H9 (cell line): Measurements from ENCODE around the gene STK11IP. TPM values are rescaled to one million over a fixed set of nuclear protein-coding genes. Genes with fewer than 3 reads are reported as not detected.

ENCODE experiments used
- DNase-seq: peaks from one replicate; pipeline ENCODE4 v3.0.0-alpha.2; 2017
- H2AFZ ChIP-seq: one replicate; pipeline ENCODE4 v1.6.1; 2013; ENCODE audit warnings: mild to moderate bottlenecking, low read length, control low read depth, moderate library complexity
- H2AK5ac ChIP-seq: 2 replicates; pipeline ENCODE4 v1.6.1; 2013; ENCODE audit warnings: low read length, control low read depth, mixed read lengths; ENCODE audit not compliant: insufficient read length
- H2BK120ac ChIP-seq: one replicate; pipeline ENCODE4 v1.6.1; 2013; ENCODE audit warnings: low read depth, mild to moderate bottlenecking, low read length, control low read depth, inconsistent platforms; ENCODE audit not compliant: poor library complexity, severe bottlenecking
- H2BK12ac ChIP-seq: 2 replicates; pipeline ENCODE4 v1.6.1; 2013; ENCODE audit warnings: low read length, control low read depth, mixed read lengths, low read depth; ENCODE audit not compliant: insufficient read length
- H2BK15ac ChIP-seq: 2 replicates; pipeline ENCODE4 v1.6.1; 2013; ENCODE audit warnings: low read depth, low read length, control low read depth
- H2BK20ac ChIP-seq: one replicate; pipeline ENCODE4 v1.6.1; 2013; ENCODE audit warnings: low read depth, mild to moderate bottlenecking, low read length, control low read depth, inconsistent platforms; ENCODE audit not compliant: poor library complexity, severe bottlenecking
- H2BK5ac ChIP-seq: 2 replicates; pipeline ENCODE4 v1.6.1; 2013; ENCODE audit warnings: low read length, control low read depth, mixed read lengths; ENCODE audit not compliant: insufficient read length
- H3K14ac ChIP-seq: 2 replicates; pipeline ENCODE4 v1.6.1; 2013; ENCODE audit warnings: low read length, control low read depth; ENCODE audit not compliant: insufficient read depth
- H3K18ac ChIP-seq: 2 replicates; pipeline ENCODE4 v1.6.1; 2013; ENCODE audit warnings: low read depth, mild to moderate bottlenecking, mixed read lengths, low read length, control low read depth; ENCODE audit not compliant: insufficient read length
- H3K23ac ChIP-seq: 2 replicates; pipeline ENCODE4 v1.6.1; 2013; ENCODE audit warnings: low read length, control low read depth, mixed read lengths, low read depth; ENCODE audit not compliant: insufficient read length
- H3K23me2 ChIP-seq: 2 replicates; pipeline ENCODE4 v1.6.1; 2013; ENCODE audit warnings: low read depth, mild to moderate bottlenecking, mixed read lengths, low read length, control low read depth; ENCODE audit not compliant: insufficient read length, poor library complexity, severe bottlenecking
- H3K27ac ChIP-seq: 2 replicates; pipeline ENCODE4 v1.5.1; 2013; ENCODE audit warnings: low read length, control low read depth, mixed read lengths, low read depth; ENCODE audit not compliant: insufficient read length
- H3K27me3 ChIP-seq: 2 replicates; pipeline ENCODE4 v1.6.1; 2013; ENCODE audit warnings: low read length, control low read depth, inconsistent platforms; ENCODE audit not compliant: insufficient read depth
- H3K4ac ChIP-seq: 2 replicates; pipeline ENCODE4 v1.6.1; 2013; ENCODE audit warnings: low read depth, mild to moderate bottlenecking, control low read depth, inconsistent platforms, low read length, moderate library complexity
- H3K4me1 ChIP-seq: 2 replicates; pipeline ENCODE4 v1.6.1; 2013; ENCODE audit warnings: low read length, control low read depth, inconsistent platforms; ENCODE audit not compliant: insufficient read depth
- H3K4me2 ChIP-seq: 2 replicates; pipeline ENCODE4 v1.6.1; 2013; ENCODE audit warnings: low read length, control low read depth, mixed read lengths; ENCODE audit not compliant: insufficient read length, insufficient read depth
- H3K56ac ChIP-seq: 2 replicates; pipeline ENCODE4 v1.6.1; 2013; ENCODE audit warnings: low read depth, mild to moderate bottlenecking, mixed read lengths, low read length, control low read depth; ENCODE audit not compliant: insufficient read length
- H3K79me1 ChIP-seq: 2 replicates; pipeline ENCODE4 v1.6.1; 2013; ENCODE audit warnings: low read depth, mild to moderate bottlenecking, moderate library complexity, low read length, control low read depth, inconsistent platforms; ENCODE audit not compliant: insufficient read depth, poor library complexity, severe bottlenecking
- H3K79me2 ChIP-seq: 2 replicates; pipeline ENCODE4 v1.6.1; 2013; ENCODE audit warnings: low read length, control low read depth, inconsistent platforms; ENCODE audit not compliant: insufficient read depth
- H3K9ac ChIP-seq: 2 replicates; pipeline ENCODE4 v1.6.1; 2013; ENCODE audit warnings: low read length, control low read depth, mixed read lengths; ENCODE audit not compliant: insufficient read length; ENCODE audit errors: extremely low read depth
- H3K9me3 ChIP-seq: one replicate; pipeline ENCODE4 v1.6.1; 2013; ENCODE audit warnings: low read depth, low read length, inconsistent platforms; ENCODE audit not compliant: control insufficient read depth
- H3T11ph ChIP-seq: one replicate; pipeline ENCODE4 v1.6.1; 2013; ENCODE audit warnings: mild to moderate bottlenecking, low read length, control low read depth, inconsistent platforms
- H4K20me1 ChIP-seq: one replicate; pipeline ENCODE4 v1.6.1; 2013; ENCODE audit not compliant: control insufficient read depth, insufficient read length, insufficient read depth
- H4K5ac ChIP-seq: 2 replicates; pipeline ENCODE4 v1.6.1; 2013; ENCODE audit warnings: low read depth, mild to moderate bottlenecking, mixed read lengths, low read length, control low read depth; ENCODE audit not compliant: insufficient read length
- H4K8ac ChIP-seq: replicated peaks from 2 replicates; pipeline ENCODE4 v1.6.1; 2013; ENCODE audit warnings: low read length, control low read depth, mixed read lengths, low read depth; ENCODE audit not compliant: insufficient read length
- H4K91ac ChIP-seq: 2 replicates; pipeline ENCODE4 v1.6.1; 2013; ENCODE audit warnings: low read depth, mild to moderate bottlenecking, moderate library complexity, mixed read lengths, low read length, control low read depth; ENCODE audit not compliant: insufficient read length
- H3K27ac Mint-ChIP-seq, 3 experiments: 2 replicates in 2 of 3; 3 replicates in 1 of 3; pipeline ENCODE4 v1.8.0; 2020 to 2021; ENCODE audit warnings: mixed read lengths in 3 of 3, mild to moderate bottlenecking in 1 of 3, moderate library complexity in 1 of 3
- H3K27me3 Mint-ChIP-seq: 2 replicates; pipeline ENCODE4 v1.8.0; 2021; ENCODE audit warnings: low read depth, mild to moderate bottlenecking, moderate library complexity, mixed read lengths
- H3K36me3 Mint-ChIP-seq, 3 experiments: 2 replicates in 2 of 3; 3 replicates in 1 of 3; pipeline ENCODE4 v1.8.0; 2020 to 2021; ENCODE audit warnings: low read depth in 3 of 3, mixed read lengths in 3 of 3; ENCODE audit not compliant: insufficient read depth in 1 of 3
- H3K4me1 Mint-ChIP-seq, 2 experiments: 2 replicates each; pipeline ENCODE4 v1.8.0; 2020; ENCODE audit warnings: mixed read lengths in 2 of 2
- H3K4me3 Mint-ChIP-seq, 2 experiments: 2 replicates in 1 of 2; 3 replicates in 1 of 2; pipeline ENCODE4 v1.8.0; 2020 to 2021; ENCODE audit warnings: mild to moderate bottlenecking in 2 of 2, mixed read lengths in 2 of 2, moderate library complexity in 1 of 2
- H3K9me3 Mint-ChIP-seq, 2 experiments: 2 replicates in 1 of 2; 3 replicates in 1 of 2; pipeline ENCODE4 v1.8.0; 2020; ENCODE audit warnings: mild to moderate bottlenecking in 2 of 2, mixed read lengths in 2 of 2, moderate library complexity in 1 of 2
- WGBS: extraction: QIAGEN DNeasy Blood & Tissue Kit; methylation state at CpG from one replicate; pipeline ENCODE4 v1.1.7; 2013; ENCODE audit warnings: missing lambda C conversion rate, low lambda C conversion rate, mixed read lengths; ENCODE audit not compliant: insufficient read length; ENCODE audit errors: extremely low coverage; 5-methylcytosine and 5-hydroxymethylcytosine counted together
- total RNA-seq: library from RNA; stranded (reverse); gene quantifications from 2 replicates; pipeline ENCODE4 v1.2.1, GENCODE V29; 2021
- TF ChIP-seq, protein P1 (sequence below): fragments of 200-600 bp; sonication (generic); conservative IDR thresholded peaks from 3 replicates; pipeline ENCODE4 v1.8.0; 2021; ENCODE audit warnings: antibody characterized with exemption, mild to moderate bottlenecking

The STK11IP gene
- total RNA-seq, 1 experiment from 2014 or later, result 31.1 TPM

- H2BK15ac ChIP-seq, result no peak overlapping the region
- no peaks in the 10 kb centered on the region for H4K20me1 ChIP-seq
- H3K9ac ChIP-seq, result no peak overlapping the region
- H3K56ac ChIP-seq, result no peak overlapping the region
- no peak overlapping the region for H4K91ac ChIP-seq
- no peak overlapping the region for H3K23ac ChIP-seq
- Mint-ChIP-seq H3K9me3 (peaks cover 15 to 19% of the 10 kb centered on the region in 2 experiments), H3K27ac (no peak overlapping the region), H3K4me1 (peaks cover 11 to 16% of the 10 kb centered on the region in 2 experiments), H3K27me3 (no peaks in the 10 kb centered on the region), H3K36me3 (peaks cover 3 to 15% (median 13%) of the 10 kb centered on the region in 3 experiments; a peak in 6 of 7 replicates), H3K4me3 (no peak overlapping the region)
- H3K4ac ChIP-seq, result no peak overlapping the region
- H2AFZ ChIP-seq, result no peak overlapping the region
- H4K5ac ChIP-seq, result no peak overlapping the region
- no peak for DNase-seq
- no peak overlapping the region for H3K4me2 ChIP-seq
- H3K9me3 ChIP-seq, result no peaks in the 10 kb centered on the region
- H3T11ph ChIP-seq, result no peak overlapping the region
- no peaks in the 10 kb centered on the region for H3K23me2 ChIP-seq
- no peaks in the 10 kb centered on the region for H3K79me1 ChIP-seq
- H4K8ac ChIP-seq, result no peak overlapping the region
- H2BK120ac ChIP-seq, result no peak overlapping the region
- no peak overlapping the region for H2BK12ac ChIP-seq
- no peaks in the 10 kb centered on the region for H3K27me3 ChIP-seq
- no peak overlapping the region for H3K27ac ChIP-seq
- H3K79me2 ChIP-seq, result no peaks in the 10 kb centered on the region
- H2BK5ac ChIP-seq, result no peak overlapping the region
- H3K18ac ChIP-seq, result no peak overlapping the region
- H3K14ac ChIP-seq, result no peak overlapping the region
- no peak overlapping the region for H2BK20ac ChIP-seq
- TF ChIP-seq, protein P1, sequence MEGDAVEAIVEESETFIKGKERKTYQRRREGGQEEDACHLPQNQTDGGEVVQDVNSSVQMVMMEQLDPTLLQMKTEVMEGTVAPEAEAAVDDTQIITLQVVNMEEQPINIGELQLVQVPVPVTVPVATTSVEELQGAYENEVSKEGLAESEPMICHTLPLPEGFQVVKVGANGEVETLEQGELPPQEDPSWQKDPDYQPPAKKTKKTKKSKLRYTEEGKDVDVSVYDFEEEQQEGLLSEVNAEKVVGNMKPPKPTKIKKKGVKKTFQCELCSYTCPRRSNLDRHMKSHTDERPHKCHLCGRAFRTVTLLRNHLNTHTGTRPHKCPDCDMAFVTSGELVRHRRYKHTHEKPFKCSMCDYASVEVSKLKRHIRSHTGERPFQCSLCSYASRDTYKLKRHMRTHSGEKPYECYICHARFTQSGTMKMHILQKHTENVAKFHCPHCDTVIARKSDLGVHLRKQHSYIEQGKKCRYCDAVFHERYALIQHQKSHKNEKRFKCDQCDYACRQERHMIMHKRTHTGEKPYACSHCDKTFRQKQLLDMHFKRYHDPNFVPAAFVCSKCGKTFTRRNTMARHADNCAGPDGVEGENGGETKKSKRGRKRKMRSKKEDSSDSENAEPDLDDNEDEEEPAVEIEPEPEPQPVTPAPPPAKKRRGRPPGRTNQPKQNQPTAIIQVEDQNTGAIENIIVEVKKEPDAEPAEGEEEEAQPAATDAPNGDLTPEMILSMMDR, result no peak
- H3K4me1 ChIP-seq, result no peaks in the 10 kb centered on the region
- H2AK5ac ChIP-seq, result no peak overlapping the region
- no CpG with 5 or more reads among the region's 7 CpGs for WGBS
Observed at GRCh38 chr2:219658196-219658846, 60.7 kb downstream of the STK11IP start.
